Frontal cortex (tissue), 4 donors: ENCODE data around the gene DCAF16. TPM values are rescaled to one million over a fixed set of nuclear protein-coding genes. Genes with fewer than 3 reads are reported as not detected.

Experiments used
- DNase-seq, 2 donors: peaks; one replicate each; pipeline ENCODE4 v3.0.0; 2012; ENCODE audit warnings: low spot score in 2 of 2
- FAIRE-seq: peaks from 2 replicates; lab custom pipeline; 2012; peaks lifted over from hg19 to GRCh38; lab: Jason Lieb, UNC
- total RNA-seq: library from RNA; depleted of rRNA; stranded (reverse); fragments of >200 nt; gene quantifications from one replicate; pipeline ENCODE4 v1.2.3, GENCODE V29; 2014
- donor health status: control.
- donor health status: control.
- donor health status: control.

DCAF16 gene
- total RNA-seq, 1 donor from 2014 or later, result 35.1 TPM

DNA sequence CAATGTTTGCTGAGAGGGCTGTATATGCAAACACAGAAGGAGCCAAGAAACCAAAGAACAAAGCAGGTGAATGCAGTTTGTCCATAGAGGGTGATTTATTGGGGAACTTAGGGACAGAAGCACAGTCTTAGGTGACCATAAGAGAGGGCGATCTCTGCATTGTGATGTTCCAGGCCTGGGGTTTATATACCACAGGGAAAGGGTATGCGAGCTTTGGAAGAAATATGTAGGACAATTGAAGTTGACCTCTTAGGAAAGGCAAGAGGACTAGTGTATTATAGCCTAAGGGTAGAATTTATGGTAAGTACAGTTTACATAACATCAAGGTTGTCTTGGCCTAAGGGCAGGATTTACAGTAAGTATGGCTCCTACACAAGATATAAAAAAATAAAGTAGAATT is 56.9 kb downstream of the DCAF16 start:
- FAIRE-seq, result no peak
- no peak for DNase-seq

Other genes with a start within 250 kb of the DCAF16 start
- gene LAP3, start 233.6 kb downstream of the DCAF16 start, total RNA-seq, result 45.2 TPM
- 26.5 TPM for gene MED28, start 196.1 kb downstream of the DCAF16 start, total RNA-seq
- 5.3 TPM for gene FAM184B, start 29.1 kb downstream of the DCAF16 start, total RNA-seq
- 5.7 TPM for gene NCAPG, start 222 bp upstream of the DCAF16 start, total RNA-seq
- gene LCORL, start 211.0 kb upstream of the DCAF16 start, total RNA-seq, result 60.7 TPM